Nephron progenitor cell (in vitro differentiated cells): ENCODE measurements around the gene IKBIP.
"Not testable (repeated sequence)": the region's sequence is repeated elsewhere in the genome, so short reads cannot be mapped to it uniquely, and the experiment has no call there.

Source experiments
- DNase-seq: peaks from one replicate; pipeline ENCODE4 v3.0.0; 2021
- H3K27ac Mint-ChIP-seq: 2 replicates; pipeline ENCODE4 v1.8.0; 2021; ENCODE audit warnings: mild to moderate bottlenecking, moderate library complexity, mixed read lengths
- H3K27me3 Mint-ChIP-seq: 2 replicates; pipeline ENCODE4 v1.8.0; 2021; ENCODE audit warnings: mild to moderate bottlenecking, low read depth, mixed read lengths; ENCODE audit not compliant: poor library complexity
- H3K36me3 Mint-ChIP-seq: 2 replicates; pipeline ENCODE4 v1.8.0; 2021; ENCODE audit warnings: low read depth, mixed read lengths
- H3K4me1 Mint-ChIP-seq: 2 replicates; pipeline ENCODE4 v1.8.0; 2021; ENCODE audit warnings: mixed read lengths
- H3K4me3 Mint-ChIP-seq: 2 replicates; pipeline ENCODE4 v1.8.0; 2021; ENCODE audit warnings: mild to moderate bottlenecking, moderate library complexity, mixed read lengths
- H3K9me3 Mint-ChIP-seq: 2 replicates; pipeline ENCODE4 v1.8.0; 2021; ENCODE audit warnings: mild to moderate bottlenecking, moderate library complexity, mixed read lengths
- TF ChIP-seq, protein P1 (sequence below): fragments of 200-600 bp; sonication (generic); IDR thresholded peaks from 2 replicates; pipeline ENCODE4 v1.5.0; 2021; ENCODE audit warnings: antibody characterized with exemption

The IKBIP gene

DNA sequence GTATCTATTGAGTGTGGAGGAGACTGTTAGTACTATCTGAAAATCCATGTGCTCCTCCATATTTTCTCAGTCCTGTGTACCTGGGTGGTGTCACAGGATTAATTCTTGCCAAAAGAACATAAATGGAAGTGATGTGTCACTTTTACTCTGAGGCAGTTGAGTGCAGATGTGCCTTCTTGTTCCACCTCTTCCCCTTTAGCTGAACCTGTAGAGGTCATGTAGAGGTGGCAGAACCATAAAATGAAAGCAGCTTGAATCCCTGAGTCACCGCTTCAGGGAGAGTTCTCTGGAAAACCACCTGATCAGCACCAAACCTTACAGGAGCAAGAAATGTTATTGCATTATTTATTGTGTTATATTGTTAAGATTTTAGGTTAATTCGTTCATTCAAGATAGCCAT, 65.8 kb downstream of the IKBIP start:
- H3K4me3 Mint-ChIP-seq = no peak overlapping the region
- peak overlapping the region; percentile 85 for H3K27ac Mint-ChIP-seq
- DNase-seq = no peak
- H3K4me1 Mint-ChIP-seq = peaks cover 7% of the 10 kb centered on the region
- peaks cover 7% of the 10 kb centered on the region for H3K9me3 Mint-ChIP-seq
- H3K27me3 Mint-ChIP-seq = peaks cover 11% of the 10 kb centered on the region
- H3K36me3 Mint-ChIP-seq = no peaks in the 10 kb centered on the region
- TF ChIP-seq, protein P1, sequence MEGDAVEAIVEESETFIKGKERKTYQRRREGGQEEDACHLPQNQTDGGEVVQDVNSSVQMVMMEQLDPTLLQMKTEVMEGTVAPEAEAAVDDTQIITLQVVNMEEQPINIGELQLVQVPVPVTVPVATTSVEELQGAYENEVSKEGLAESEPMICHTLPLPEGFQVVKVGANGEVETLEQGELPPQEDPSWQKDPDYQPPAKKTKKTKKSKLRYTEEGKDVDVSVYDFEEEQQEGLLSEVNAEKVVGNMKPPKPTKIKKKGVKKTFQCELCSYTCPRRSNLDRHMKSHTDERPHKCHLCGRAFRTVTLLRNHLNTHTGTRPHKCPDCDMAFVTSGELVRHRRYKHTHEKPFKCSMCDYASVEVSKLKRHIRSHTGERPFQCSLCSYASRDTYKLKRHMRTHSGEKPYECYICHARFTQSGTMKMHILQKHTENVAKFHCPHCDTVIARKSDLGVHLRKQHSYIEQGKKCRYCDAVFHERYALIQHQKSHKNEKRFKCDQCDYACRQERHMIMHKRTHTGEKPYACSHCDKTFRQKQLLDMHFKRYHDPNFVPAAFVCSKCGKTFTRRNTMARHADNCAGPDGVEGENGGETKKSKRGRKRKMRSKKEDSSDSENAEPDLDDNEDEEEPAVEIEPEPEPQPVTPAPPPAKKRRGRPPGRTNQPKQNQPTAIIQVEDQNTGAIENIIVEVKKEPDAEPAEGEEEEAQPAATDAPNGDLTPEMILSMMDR = no peak

DNA sequence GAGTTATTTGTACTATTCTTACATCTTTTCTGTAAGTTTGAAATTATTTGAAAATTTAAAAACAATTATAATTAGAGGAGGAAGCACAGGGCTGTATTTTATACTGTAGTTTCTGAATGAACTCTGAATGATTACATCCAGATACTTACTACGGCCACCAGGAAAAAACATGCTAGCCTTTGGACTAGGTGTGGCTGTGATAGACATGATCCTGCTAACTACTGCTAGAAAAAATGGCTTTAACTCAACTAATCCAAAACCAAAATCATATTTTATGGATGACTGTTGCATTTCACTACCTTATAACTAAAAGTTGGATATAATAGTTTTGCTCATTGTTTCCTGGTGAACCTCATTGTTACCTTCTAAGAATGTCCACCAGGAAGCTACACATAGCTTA, 66.2 kb downstream of the IKBIP start:
- Mint-ChIP-seq H3K4me1 (peaks cover 7% of the 10 kb centered on the region), H3K9me3 (peaks cover 7% of the 10 kb centered on the region), H3K4me3 (no peak overlapping the region), H3K36me3 (no peaks in the 10 kb centered on the region), H3K27ac (no peak overlapping the region), H3K27me3 (peaks cover 6% of the 10 kb centered on the region)
- no peak for DNase-seq
- TF ChIP-seq, protein P1 = no peak

DNA sequence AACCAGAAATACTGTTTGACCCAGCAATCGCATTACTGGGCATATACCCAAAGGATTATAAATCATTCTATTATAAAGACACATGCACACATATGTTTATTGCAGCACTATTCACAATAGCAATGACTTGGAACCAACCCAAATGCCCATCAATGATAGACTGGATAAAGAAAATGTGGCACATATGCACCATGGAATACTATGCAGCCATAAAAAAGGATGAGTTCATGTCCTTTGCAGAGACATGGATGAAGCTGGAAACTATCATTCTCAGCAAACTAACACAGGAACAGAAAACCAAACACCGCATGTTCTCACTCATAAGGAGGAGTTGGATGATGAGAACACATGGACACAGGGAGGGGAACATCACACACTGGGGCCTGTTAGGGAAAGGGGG, 67.8 kb downstream of the IKBIP start:
- not testable (repeated sequence) for H3K36me3 Mint-ChIP-seq, H3K4me1 Mint-ChIP-seq, DNase-seq, H3K9me3 Mint-ChIP-seq, H3K4me3 Mint-ChIP-seq, H3K27me3 Mint-ChIP-seq, H3K27ac Mint-ChIP-seq

DNA sequence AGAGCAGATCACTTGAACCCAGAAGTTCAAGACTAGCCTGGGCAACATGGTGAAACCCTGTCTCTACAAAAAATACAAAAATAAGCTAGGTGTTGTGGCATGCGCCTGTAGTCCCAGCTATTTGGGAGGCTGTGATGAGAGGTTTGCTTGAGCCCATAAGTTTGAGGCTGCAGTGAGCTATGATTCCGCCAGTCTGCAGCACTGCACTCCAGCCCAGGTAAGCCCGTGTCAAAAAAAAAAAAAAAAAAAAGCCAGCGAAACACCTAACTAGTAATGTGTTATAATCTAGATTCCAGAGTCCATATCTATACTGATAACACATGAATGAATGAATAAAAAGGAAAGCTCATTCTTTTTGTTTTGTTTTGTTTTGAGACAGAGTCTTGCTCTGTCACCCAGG, 69.6 kb downstream of the IKBIP start:
- H3K27me3 Mint-ChIP-seq = no peaks in the 10 kb centered on the region
- H3K4me1 Mint-ChIP-seq = peaks cover 7% of the 10 kb centered on the region
- no peak overlapping the region for H3K4me3 Mint-ChIP-seq
- DNase-seq = no peak
- peaks cover 7% of the 10 kb centered on the region for H3K9me3 Mint-ChIP-seq
- TF ChIP-seq, protein P1 = no peak
- H3K36me3 Mint-ChIP-seq = no peaks in the 10 kb centered on the region
- no peak overlapping the region for H3K27ac Mint-ChIP-seq
